NB4 (cell line): ENCODE results near the gene CATSPERB.
"Not testable (repeated sequence)": the region's sequence is repeated elsewhere in the genome, so short reads cannot be mapped to it uniquely, and the experiment has no call there.

Experiments used
- MYC ChIP-seq: IDR thresholded peaks from 2 replicates; pipeline ENCODE4 v1.6.1; 2011; ENCODE audit warnings: low read depth, low read length
- POLR2A ChIP-seq: IDR thresholded peaks from 2 replicates; pipeline ENCODE4 v1.6.1; 2011; ENCODE audit warnings: mild to moderate bottlenecking; ENCODE audit not compliant: insufficient read length; ENCODE audit errors: extremely low read depth
- TF ChIP-seq, protein P1 (sequence below): IDR thresholded peaks from one replicate; pipeline ENCODE4 v1.5.1; 2012; ENCODE audit warnings: low read depth, low read length
- TF ChIP-seq, protein P2 (sequence below): IDR thresholded peaks from 2 replicates; pipeline ENCODE4 v1.6.1; 2011; ENCODE audit warnings: low read depth, low read length

DNA sequence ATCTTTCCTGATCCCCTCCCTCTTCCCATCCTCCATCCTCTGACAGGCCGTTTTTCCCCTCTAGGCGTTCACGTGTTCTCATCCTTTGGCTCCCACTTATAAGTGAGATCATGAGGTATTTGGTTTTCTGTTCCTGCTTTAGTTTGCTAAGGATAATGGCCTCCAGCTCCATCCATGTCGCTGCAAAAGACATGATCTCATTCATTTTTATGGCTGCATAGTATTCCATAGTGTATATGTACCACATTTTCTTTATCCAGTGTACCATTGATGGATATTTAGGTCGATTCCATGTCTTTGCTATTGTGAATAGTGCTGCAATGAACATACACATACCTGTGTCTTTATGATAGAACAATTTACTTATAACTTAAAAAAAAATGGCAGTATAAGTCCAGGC, 197.8 kb downstream of the CATSPERB start:
- TF ChIP-seq, protein P1, sequence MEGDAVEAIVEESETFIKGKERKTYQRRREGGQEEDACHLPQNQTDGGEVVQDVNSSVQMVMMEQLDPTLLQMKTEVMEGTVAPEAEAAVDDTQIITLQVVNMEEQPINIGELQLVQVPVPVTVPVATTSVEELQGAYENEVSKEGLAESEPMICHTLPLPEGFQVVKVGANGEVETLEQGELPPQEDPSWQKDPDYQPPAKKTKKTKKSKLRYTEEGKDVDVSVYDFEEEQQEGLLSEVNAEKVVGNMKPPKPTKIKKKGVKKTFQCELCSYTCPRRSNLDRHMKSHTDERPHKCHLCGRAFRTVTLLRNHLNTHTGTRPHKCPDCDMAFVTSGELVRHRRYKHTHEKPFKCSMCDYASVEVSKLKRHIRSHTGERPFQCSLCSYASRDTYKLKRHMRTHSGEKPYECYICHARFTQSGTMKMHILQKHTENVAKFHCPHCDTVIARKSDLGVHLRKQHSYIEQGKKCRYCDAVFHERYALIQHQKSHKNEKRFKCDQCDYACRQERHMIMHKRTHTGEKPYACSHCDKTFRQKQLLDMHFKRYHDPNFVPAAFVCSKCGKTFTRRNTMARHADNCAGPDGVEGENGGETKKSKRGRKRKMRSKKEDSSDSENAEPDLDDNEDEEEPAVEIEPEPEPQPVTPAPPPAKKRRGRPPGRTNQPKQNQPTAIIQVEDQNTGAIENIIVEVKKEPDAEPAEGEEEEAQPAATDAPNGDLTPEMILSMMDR: not testable (repeated sequence)
- TF ChIP-seq, protein P2, sequence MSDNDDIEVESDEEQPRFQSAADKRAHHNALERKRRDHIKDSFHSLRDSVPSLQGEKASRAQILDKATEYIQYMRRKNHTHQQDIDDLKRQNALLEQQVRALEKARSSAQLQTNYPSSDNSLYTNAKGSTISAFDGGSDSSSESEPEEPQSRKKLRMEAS: not testable (repeated sequence)
- not testable (repeated sequence) for TF ChIP-seq POLR2A, MYC
